PFSK-1 (cell line): ENCODE measurements around the gene PCBD1.

Experiments used
- POLR2AphosphoS5 ChIP-seq: IDR thresholded peaks from 2 replicates; pipeline ENCODE4 v1.6.1; 2012; ENCODE audit warnings: low read depth, mild to moderate bottlenecking, control low read depth, low read length, moderate library complexity
- REST ChIP-seq, 2 experiments: IDR thresholded peaks; 2 replicates each; pipeline versions ENCODE4 v1.6.1 to v1.8.0; 2011 to 2012; ENCODE audit warnings: low read depth in 2 of 2, low read length in 2 of 2, control low read depth in 1 of 2, inconsistent platforms in 1 of 2, mild to moderate bottlenecking in 1 of 2, moderate library complexity in 1 of 2; ENCODE audit not compliant: insufficient read depth in 1 of 2
- SIN3A ChIP-seq: IDR thresholded peaks from 2 replicates; pipeline ENCODE4 v1.6.1; 2012; ENCODE audit warnings: mild to moderate bottlenecking, low read length, moderate library complexity, borderline replicate concordance; ENCODE audit not compliant: insufficient read depth
- TAF1 ChIP-seq: IDR thresholded peaks from 2 replicates; pipeline ENCODE4 v1.6.1; 2012; ENCODE audit warnings: low read length, control low read depth, borderline replicate concordance; ENCODE audit not compliant: insufficient read depth

GRCh38 chr10:70932392-70933196 is 44.2 kb upstream of the PCBD1 start:
- no peak for TF ChIP-seq POLR2AphosphoS5
- TF ChIP-seq TAF1: no peak
- no peak for TF ChIP-seq SIN3A
- no peak for TF ChIP-seq REST (IDR thresholded peaks at IDR 0.05; ENCODE audit: insufficient read depth in 1 of 2, low read depth in 2 of 2, low read length in 2 of 2)
